Tibial nerve (tissue), 4 donors: ENCODE data around the gene NAA60.

Experiments
- EP300 ChIP-seq, 2 donors: sonication (generic); formaldehyde crosslinking; IDR thresholded peaks; one replicate each; pipeline ENCODE4 v1.6.1; 2017; ENCODE audit warnings: antibody characterized with exemption in 2 of 2, mild to moderate bottlenecking in 1 of 2
- TF ChIP-seq, protein P1 (sequence below), 5 experiments: fragments of 200-600 bp in 3 of 5; fragments of 450-650 bp in 2 of 5; sonication (generic) in 3 of 5; IDR thresholded peaks; one replicate each; pipeline ENCODE4 v1.5.1; 2016 to 2019; ENCODE audit warnings: antibody characterized with exemption in 5 of 5, mild to moderate bottlenecking in 3 of 5, moderate library complexity in 2 of 5

DNA sequence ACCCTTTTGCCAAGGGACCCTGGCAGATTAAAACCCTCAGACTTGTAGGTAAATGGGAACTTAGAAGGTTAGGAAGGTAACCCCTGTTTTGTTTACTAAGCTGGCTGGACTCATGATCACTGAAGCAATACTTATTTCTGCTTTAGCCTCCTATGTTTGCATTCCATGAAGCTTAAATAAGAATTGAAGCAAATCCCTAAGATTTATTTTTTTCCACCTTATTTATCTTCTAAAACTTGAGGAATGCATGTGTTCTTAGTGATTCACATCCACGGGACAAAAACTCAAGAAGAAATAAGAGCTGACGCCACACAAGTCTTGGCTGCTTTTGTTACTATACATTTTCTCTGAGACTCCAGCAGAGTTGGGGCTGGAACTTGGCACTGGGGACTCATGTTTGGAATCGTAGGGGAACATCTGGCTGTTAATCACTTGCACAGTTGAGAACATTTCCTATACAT lies 92.8 kb downstream of the NAA60 start:
- TF ChIP-seq, protein P1, sequence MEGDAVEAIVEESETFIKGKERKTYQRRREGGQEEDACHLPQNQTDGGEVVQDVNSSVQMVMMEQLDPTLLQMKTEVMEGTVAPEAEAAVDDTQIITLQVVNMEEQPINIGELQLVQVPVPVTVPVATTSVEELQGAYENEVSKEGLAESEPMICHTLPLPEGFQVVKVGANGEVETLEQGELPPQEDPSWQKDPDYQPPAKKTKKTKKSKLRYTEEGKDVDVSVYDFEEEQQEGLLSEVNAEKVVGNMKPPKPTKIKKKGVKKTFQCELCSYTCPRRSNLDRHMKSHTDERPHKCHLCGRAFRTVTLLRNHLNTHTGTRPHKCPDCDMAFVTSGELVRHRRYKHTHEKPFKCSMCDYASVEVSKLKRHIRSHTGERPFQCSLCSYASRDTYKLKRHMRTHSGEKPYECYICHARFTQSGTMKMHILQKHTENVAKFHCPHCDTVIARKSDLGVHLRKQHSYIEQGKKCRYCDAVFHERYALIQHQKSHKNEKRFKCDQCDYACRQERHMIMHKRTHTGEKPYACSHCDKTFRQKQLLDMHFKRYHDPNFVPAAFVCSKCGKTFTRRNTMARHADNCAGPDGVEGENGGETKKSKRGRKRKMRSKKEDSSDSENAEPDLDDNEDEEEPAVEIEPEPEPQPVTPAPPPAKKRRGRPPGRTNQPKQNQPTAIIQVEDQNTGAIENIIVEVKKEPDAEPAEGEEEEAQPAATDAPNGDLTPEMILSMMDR (IDR thresholded peaks at IDR 0.05) = no peak
- no peak for TF ChIP-seq EP300 (IDR thresholded peaks at IDR 0.05)
